ENCODE data around the gene NF2. TPM values are rescaled to one million over a fixed set of nuclear protein-coding genes. Genes with fewer than 3 reads are reported as not detected.
A peak's percentile ranks its signal among the peaks of the same experiment; 100 is the strongest.

NF2 gene
- total and polyA plus RNA-seq, 8 donors, result 6.5 to 33.7 (median 19.3) TPM

DNA sequence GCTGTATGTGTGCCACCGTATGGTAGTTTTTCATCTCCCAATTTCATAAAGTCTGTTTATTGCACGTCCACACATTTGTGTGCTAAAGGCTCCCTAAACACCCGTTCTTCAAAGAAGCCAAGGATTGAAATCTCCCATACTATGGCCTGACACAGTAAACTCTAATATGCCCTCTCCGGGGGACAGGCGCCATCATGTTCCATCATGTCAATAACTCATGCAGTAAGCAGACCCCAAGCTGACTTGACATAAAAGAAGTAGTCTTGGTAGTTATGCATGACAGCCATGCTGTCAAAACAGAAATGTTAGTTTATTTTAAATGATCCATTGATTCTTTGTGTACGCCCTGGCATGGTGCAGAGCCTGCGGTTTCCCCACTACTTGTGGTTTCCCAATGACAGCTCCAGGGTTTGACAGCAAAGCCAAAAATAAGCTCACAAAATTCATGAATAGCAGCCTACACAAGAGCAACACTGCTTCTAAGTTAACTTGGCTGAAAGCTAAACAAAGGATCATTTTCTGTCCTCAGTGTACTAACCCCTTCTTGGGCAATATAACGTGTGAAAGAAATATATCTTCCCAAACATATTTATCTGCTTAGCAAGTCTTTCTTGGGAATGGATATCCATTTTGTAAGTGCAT is 59.9 kb downstream of the NF2 start:
- ATAC-seq (no peak), FAIRE-seq (no peak), DNase-seq (no peak)
- H3K4me1 ChIP-seq, result no peaks in the 10 kb centered on the region
- 91% methylated on average over 8 of the region's 8 CpGs for WGBS, 2 donors
- H3K27me3 ChIP-seq, result no peaks in the 10 kb centered on the region
- peaks cover 0 to 35% (median 16%) of the 10 kb centered on the region in 3 donors for H3K36me3 ChIP-seq
- H3K27ac ChIP-seq, result no peak overlapping the region
- intact Hi-C loops (cut with DNase I), result no loop called here
- H3K4me3 ChIP-seq, result no peak overlapping the region
- H3K9me3 ChIP-seq, result no peaks in the 10 kb centered on the region
- TF ChIP-seq, protein P1, sequence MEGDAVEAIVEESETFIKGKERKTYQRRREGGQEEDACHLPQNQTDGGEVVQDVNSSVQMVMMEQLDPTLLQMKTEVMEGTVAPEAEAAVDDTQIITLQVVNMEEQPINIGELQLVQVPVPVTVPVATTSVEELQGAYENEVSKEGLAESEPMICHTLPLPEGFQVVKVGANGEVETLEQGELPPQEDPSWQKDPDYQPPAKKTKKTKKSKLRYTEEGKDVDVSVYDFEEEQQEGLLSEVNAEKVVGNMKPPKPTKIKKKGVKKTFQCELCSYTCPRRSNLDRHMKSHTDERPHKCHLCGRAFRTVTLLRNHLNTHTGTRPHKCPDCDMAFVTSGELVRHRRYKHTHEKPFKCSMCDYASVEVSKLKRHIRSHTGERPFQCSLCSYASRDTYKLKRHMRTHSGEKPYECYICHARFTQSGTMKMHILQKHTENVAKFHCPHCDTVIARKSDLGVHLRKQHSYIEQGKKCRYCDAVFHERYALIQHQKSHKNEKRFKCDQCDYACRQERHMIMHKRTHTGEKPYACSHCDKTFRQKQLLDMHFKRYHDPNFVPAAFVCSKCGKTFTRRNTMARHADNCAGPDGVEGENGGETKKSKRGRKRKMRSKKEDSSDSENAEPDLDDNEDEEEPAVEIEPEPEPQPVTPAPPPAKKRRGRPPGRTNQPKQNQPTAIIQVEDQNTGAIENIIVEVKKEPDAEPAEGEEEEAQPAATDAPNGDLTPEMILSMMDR (IDR thresholded peaks at IDR 0.05), result no peak

GRCh38 chr22:29665486-29665885 is 62.1 kb downstream of the NF2 start:
- intact Hi-C loops (cut with DNase I), result no loop called here
- Histone ChIP-seq H3K27ac (no peak overlapping the region), H3K4me3 (no peak overlapping the region), H3K9me3 (no peaks in the 10 kb centered on the region), H3K27me3 (no peaks in the 10 kb centered on the region), H3K36me3 (peaks cover 0 to 38% (median 14%) of the 10 kb centered on the region in 3 donors), H3K4me1 (no peaks in the 10 kb centered on the region)
- DNase-seq, result no peak
- no peak for ATAC-seq
- no peak for FAIRE-seq
- TF ChIP-seq, protein P1 (IDR thresholded peaks at IDR 0.05), result no peak
- 96% methylated on average over 8 of the region's 8 CpGs for WGBS, 2 donors

DNA sequence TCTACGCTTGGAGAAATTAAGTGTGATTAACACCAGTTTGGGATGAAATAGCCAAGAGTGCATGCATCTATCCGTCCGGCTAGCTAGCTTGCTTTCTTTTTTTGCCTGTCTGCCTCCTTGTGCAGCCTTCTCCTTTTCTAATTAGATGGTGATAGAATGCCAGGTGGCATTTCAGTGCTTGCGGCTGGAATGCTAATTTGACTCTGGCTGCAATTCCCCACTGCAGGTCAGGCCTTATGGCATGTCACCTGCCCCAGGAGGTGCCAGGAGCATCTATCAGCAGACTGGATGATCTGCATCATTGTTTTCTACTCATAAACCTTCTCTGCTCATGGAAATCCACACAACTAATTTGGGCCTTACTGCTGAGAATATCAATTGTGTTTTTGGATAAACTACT is 65.2 kb downstream of the NF2 start:
- FAIRE-seq, result no peak
- Histone ChIP-seq H3K9me3 (no peaks in the 10 kb centered on the region), H3K27me3 (no peaks in the 10 kb centered on the region), H3K4me3 (no peak overlapping the region), H3K4me1 (no peaks in the 10 kb centered on the region), H3K36me3 (peaks cover 0 to 29% (median 6%) of the 10 kb centered on the region in 3 donors), H3K27ac (no peak overlapping the region)
- ATAC-seq, result no peak
- DNase-seq, result no peak
- 97 to 99% methylated on average over 4 of the region's 4 CpGs for WGBS, 2 donors
- TF ChIP-seq, protein P1 (IDR thresholded peaks at IDR 0.05), result no peak
- intact Hi-C loops (cut with DNase I), result no loop called here

DNA sequence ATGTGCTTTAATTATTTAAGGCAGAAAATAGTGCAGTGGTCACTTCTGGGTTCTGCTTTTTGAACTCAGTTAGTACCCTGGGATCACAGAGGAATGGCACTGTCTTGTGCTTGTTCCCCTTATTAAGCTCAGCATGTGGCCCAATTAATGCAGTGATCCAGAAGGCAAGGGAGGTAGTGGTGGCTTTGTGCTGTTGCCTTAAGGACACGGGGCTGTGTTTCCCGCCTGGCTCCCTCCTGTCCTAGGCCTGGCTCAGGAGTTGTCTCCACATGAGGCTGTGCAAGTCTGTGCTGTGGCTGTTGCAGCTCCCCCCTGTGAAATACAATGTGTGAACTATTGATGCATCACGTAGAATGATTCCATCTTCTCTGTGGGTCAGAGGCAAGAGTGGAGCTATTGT is 67.2 kb downstream of the NF2 start:
- WGBS, 2 donors, result 81 to 93% methylated on average over 3 of the region's 3 CpGs
- Histone ChIP-seq H3K27ac (no peak overlapping the region), H3K36me3 (peaks cover 0 to 45% (median 9%) of the 10 kb centered on the region in 3 donors), H3K27me3 (no peaks in the 10 kb centered on the region), H3K4me3 (no peak overlapping the region), H3K4me1 (no peaks in the 10 kb centered on the region), H3K9me3 (no peaks in the 10 kb centered on the region)
- DNase-seq (no peak), FAIRE-seq (no peak), ATAC-seq (peak in 1 of 4 donors; percentile 31)
- intact Hi-C loops (cut with DNase I), result no loop called here
- TF ChIP-seq, protein P1 (IDR thresholded peaks at IDR 0.05), result no peak

- intact Hi-C loops (cut with DNase I), result no loop called here
- H3K36me3 ChIP-seq, result peaks cover 0 to 64% (median 9%) of the 10 kb centered on the region in 3 donors
- FAIRE-seq, result no peak
- no peak for ATAC-seq
- TF ChIP-seq, protein P1 (IDR thresholded peaks at IDR 0.05), result no peak
- WGBS, 2 donors, result 90% methylated on average over 13 to 14 of the region's 14 CpGs
- no peaks in the 10 kb centered on the region for H3K4me1 ChIP-seq
- H3K27me3 ChIP-seq, result no peaks in the 10 kb centered on the region
- DNase-seq, result no peak
- H3K9me3 ChIP-seq, result no peaks in the 10 kb centered on the region
- H3K27ac ChIP-seq, result no peak overlapping the region
- H3K4me3 ChIP-seq, result no peak overlapping the region
Observed at GRCh38 chr22:29673361-29674066, 70.1 kb downstream of the NF2 start.
